K562 (cell line): ENCODE results near the gene UBXN6. TPM values are rescaled to one million over a fixed set of nuclear protein-coding genes. Genes with fewer than 3 reads are reported as not detected.
A peak's percentile ranks its signal among the peaks of the same experiment; 100 is the strongest.

ENCODE experiments used
- KLF13 ChIP-seq: fragments of 450-650 bp; IDR thresholded peaks from 2 replicates; pipeline ENCODE4 v1.6.1; 2016; ENCODE audit warnings: missing genetic modification characterization, low read depth, mild to moderate bottlenecking, missing compliant biosample characterization, moderate library complexity, borderline replicate concordance
- LARP7 ChIP-seq: fragments of 450-650 bp; IDR thresholded peaks from 2 replicates; pipeline ENCODE4 v1.6.1; 2016
- NCOA1 ChIP-seq: fragments of 450-650 bp; IDR thresholded peaks from 2 replicates; pipeline ENCODE4 v1.6.1; 2016; ENCODE audit warnings: low read depth
- NR3C1 ChIP-seq: sonication (generic); formaldehyde crosslinking; IDR thresholded peaks from 2 replicates; pipeline ENCODE4 v1.8.1; 2022; ENCODE audit warnings: missing genetic modification reagents
- TOE1 ChIP-seq, 2 experiments: fragments of 450-650 bp in 1 of 2; sonication (generic) in 1 of 2; formaldehyde crosslinking in 1 of 2; IDR thresholded peaks; 2 replicates each; pipeline versions ENCODE4 v1.7.1 to v1.8.0; 2016 to 2022; ENCODE audit warnings: borderline replicate concordance in 2 of 2, mild to moderate bottlenecking in 2 of 2, antibody characterized with exemption in 1 of 2, inconsistent platforms in 1 of 2, low read depth in 1 of 2, missing genetic modification reagents in 1 of 2, moderate library complexity in 1 of 2
- ZBTB7A ChIP-seq: IDR thresholded peaks from 2 replicates; pipeline ENCODE4 v1.6.1; 2011; ENCODE audit warnings: low read depth, mild to moderate bottlenecking, low read length, moderate library complexity, borderline replicate concordance; ENCODE audit not compliant: control insufficient read depth
- ZFX ChIP-seq: sonication (generic); formaldehyde crosslinking; IDR thresholded peaks from 2 replicates; pipeline ENCODE4 v1.8.0; 2022; ENCODE audit warnings: mild to moderate bottlenecking, missing genetic modification reagents, moderate library complexity
- ZKSCAN8 ChIP-seq: fragments of 200-800 bp; sonication (Bioruptor generic); IDR thresholded peaks from 2 replicates; pipeline ENCODE4 v1.6.1; 2016; ENCODE audit warnings: missing genetic modification characterization, missing compliant biosample characterization
- polyA plus RNA-seq, 8 experiments: library from polyadenylated mRNA; depleted of rRNA in 4 of 8; stranded (reverse) in 5 of 8; unstranded in 3 of 8; fragments of >200 nt; fragmentation: Nextera tagmentation in 2 of 8; fragmentation: Illumina TruSeq in 1 of 8; extraction: Ambion mirVana in 2 of 8; extraction: Trizol in 1 of 8; gene quantifications; 2 replicates each; pipeline versions ENCODE4 v1.2.1 to v1.2.3, GENCODE V29; 2011 to 2014; ENCODE audit warnings: inconsistent platforms in 1 of 8, missing spikeins in 1 of 8
- total RNA-seq, 7 experiments: library from RNA; depleted of rRNA in 6 of 7; stranded (reverse); fragments of >200 nt in 6 of 7; fragmentation: Illumina TruSeq in 2 of 7; extraction: Trizol in 2 of 7; gene quantifications; 2 replicates each; pipeline versions ENCODE4 v1.2.1 to v1.2.3, GENCODE V29; 2011 to 2021; ENCODE audit warnings: low replicate concordance in 1 of 7
- TF ChIP-seq, protein P1 (sequence below): fragments of 450-650 bp; formaldehyde crosslinking; IDR thresholded peaks from 2 replicates; pipeline ENCODE4 v1.4.0; 2020; ENCODE audit warnings: mild to moderate bottlenecking, moderate library complexity
- TF ChIP-seq, protein P2 (sequence below): sonication (generic); formaldehyde crosslinking; IDR thresholded peaks from 2 replicates; pipeline ENCODE4 v1.8.0; 2022; ENCODE audit warnings: mild to moderate bottlenecking, missing genetic modification reagents
- TF ChIP-seq, protein P3 (sequence below): fragments of 450-650 bp; IDR thresholded peaks from 2 replicates; pipeline ENCODE4 v1.6.1; 2016; ENCODE audit warnings: borderline replicate concordance
- TF ChIP-seq, protein P4 (sequence below): sonication (generic); formaldehyde crosslinking; IDR thresholded peaks from 2 replicates; pipeline ENCODE4 v1.8.0; 2023; ENCODE audit warnings: missing genetic modification reagents, mild to moderate bottlenecking, borderline replicate concordance
- TF ChIP-seq, protein P5 (sequence below): fragments of 450-650 bp; IDR thresholded peaks from 2 replicates; pipeline ENCODE4 v1.6.1; 2014; ENCODE audit warnings: low read depth, mild to moderate bottlenecking, moderate library complexity, borderline replicate concordance

UBXN6 gene
- total and polyA plus RNA-seq, 9 of the 15 experiments (the other 6 are each of a cell fraction or from before 2014, with no cell fraction given): 0.48 to 90.2 (median 29.5) TPM

DNA sequence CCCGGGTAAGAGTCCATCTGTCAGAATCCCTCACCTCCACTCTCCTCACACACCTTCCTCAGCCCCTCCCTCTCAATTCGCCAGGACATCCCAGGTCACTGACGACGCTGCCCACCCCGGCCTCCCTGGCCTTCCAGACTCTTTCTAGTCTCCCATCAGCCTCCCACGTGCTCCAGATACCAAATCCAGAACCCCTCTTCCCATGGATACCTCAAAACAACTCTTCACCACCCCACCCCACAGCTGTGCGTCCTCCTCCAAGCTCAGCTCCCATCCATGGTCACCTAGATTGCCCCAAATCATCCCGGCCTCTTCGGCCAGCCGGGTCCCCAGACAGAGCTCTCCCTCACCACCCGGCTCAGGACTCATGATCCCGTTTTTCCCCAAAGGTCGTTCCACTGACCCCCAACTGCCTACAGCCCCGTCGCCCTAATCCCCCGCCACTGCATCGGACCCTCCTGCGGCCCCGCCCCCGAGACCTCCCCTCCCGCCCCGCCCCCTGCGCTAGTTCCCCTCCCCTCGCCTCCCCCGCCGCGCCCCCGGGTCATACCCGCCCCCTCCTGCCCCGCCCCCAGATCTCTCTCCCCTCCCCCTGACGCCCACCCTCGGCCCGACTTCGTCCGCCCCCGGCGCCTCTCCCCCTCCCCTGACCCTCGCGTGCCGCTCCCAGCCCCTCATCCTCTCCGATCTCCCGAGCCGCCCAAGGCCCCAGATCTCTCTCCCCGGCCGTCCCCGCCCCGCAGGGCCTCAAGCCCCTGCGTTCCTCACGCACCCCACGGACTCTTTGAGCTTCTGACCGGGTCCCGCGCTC, 546 bp downstream of the UBXN6 start (continued):
- no peak for TF ChIP-seq KLF13 (tag)
- TF ChIP-seq, protein P1, sequence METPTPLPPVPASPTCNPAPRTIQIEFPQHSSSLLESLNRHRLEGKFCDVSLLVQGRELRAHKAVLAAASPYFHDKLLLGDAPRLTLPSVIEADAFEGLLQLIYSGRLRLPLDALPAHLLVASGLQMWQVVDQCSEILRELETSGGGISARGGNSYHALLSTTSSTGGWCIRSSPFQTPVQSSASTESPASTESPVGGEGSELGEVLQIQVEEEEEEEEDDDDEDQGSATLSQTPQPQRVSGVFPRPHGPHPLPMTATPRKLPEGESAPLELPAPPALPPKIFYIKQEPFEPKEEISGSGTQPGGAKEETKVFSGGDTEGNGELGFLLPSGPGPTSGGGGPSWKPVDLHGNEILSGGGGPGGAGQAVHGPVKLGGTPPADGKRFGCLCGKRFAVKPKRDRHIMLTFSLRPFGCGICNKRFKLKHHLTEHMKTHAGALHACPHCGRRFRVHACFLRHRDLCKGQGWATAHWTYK (CRISPR knock-in tag): no peak
- TF ChIP-seq NR3C1 (CRISPR knock-in tag): no peak
- TF ChIP-seq, protein P2, sequence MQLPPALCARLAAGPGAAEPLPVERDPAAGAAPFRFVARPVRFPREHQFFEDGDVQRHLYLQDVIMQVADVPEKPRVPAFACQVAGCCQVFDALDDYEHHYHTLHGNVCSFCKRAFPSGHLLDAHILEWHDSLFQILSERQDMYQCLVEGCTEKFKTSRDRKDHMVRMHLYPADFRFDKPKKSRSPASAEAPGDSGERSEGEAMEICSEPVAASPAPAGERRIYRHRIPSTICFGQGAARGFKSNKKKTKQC (CRISPR knock-in tag): no peak
- TF ChIP-seq, protein P3, sequence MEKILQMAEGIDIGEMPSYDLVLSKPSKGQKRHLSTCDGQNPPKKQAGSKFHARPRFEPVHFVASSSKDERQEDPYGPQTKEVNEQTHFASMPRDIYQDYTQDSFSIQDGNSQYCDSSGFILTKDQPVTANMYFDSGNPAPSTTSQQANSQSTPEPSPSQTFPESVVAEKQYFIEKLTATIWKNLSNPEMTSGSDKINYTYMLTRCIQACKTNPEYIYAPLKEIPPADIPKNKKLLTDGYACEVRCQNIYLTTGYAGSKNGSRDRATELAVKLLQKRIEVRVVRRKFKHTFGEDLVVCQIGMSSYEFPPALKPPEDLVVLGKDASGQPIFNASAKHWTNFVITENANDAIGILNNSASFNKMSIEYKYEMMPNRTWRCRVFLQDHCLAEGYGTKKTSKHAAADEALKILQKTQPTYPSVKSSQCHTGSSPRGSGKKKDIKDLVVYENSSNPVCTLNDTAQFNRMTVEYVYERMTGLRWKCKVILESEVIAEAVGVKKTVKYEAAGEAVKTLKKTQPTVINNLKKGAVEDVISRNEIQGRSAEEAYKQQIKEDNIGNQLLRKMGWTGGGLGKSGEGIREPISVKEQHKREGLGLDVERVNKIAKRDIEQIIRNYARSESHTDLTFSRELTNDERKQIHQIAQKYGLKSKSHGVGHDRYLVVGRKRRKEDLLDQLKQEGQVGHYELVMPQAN: peak; percentile 64; the same call in 1 of the 2 replicates
- peak; percentile 69; the same call in 1 of the 2 replicates for TF ChIP-seq ZBTB7A
- no peak for TF ChIP-seq ZKSCAN8 (CRISPR knock-in tag)
- TF ChIP-seq NCOA1: no peak
- TF ChIP-seq, protein P4, sequence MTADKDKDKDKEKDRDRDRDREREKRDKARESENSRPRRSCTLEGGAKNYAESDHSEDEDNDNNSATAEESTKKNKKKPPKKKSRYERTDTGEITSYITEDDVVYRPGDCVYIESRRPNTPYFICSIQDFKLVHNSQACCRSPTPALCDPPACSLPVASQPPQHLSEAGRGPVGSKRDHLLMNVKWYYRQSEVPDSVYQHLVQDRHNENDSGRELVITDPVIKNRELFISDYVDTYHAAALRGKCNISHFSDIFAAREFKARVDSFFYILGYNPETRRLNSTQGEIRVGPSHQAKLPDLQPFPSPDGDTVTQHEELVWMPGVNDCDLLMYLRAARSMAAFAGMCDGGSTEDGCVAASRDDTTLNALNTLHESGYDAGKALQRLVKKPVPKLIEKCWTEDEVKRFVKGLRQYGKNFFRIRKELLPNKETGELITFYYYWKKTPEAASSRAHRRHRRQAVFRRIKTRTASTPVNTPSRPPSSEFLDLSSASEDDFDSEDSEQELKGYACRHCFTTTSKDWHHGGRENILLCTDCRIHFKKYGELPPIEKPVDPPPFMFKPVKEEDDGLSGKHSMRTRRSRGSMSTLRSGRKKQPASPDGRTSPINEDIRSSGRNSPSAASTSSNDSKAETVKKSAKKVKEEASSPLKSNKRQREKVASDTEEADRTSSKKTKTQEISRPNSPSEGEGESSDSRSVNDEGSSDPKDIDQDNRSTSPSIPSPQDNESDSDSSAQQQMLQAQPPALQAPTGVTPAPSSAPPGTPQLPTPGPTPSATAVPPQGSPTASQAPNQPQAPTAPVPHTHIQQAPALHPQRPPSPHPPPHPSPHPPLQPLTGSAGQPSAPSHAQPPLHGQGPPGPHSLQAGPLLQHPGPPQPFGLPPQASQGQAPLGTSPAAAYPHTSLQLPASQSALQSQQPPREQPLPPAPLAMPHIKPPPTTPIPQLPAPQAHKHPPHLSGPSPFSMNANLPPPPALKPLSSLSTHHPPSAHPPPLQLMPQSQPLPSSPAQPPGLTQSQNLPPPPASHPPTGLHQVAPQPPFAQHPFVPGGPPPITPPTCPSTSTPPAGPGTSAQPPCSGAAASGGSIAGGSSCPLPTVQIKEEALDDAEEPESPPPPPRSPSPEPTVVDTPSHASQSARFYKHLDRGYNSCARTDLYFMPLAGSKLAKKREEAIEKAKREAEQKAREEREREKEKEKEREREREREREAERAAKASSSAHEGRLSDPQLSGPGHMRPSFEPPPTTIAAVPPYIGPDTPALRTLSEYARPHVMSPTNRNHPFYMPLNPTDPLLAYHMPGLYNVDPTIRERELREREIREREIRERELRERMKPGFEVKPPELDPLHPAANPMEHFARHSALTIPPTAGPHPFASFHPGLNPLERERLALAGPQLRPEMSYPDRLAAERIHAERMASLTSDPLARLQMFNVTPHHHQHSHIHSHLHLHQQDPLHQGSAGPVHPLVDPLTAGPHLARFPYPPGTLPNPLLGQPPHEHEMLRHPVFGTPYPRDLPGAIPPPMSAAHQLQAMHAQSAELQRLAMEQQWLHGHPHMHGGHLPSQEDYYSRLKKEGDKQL (CRISPR knock-in tag): no peak
- 0 out of 2 replicates have a peak, but pooled peaks have one; percentile 36 for TF ChIP-seq TOE1 (IDR thresholded peaks at IDR 0.05; ENCODE audit: borderline replicate concordance)
- TF ChIP-seq TOE1 (CRISPR knock-in tag; IDR thresholded peaks at IDR 0.05; ENCODE audit: borderline replicate concordance, low read depth): no peak
- TF ChIP-seq ZFX (CRISPR knock-in tag): peak; percentile 52
- TF ChIP-seq, protein P5, sequence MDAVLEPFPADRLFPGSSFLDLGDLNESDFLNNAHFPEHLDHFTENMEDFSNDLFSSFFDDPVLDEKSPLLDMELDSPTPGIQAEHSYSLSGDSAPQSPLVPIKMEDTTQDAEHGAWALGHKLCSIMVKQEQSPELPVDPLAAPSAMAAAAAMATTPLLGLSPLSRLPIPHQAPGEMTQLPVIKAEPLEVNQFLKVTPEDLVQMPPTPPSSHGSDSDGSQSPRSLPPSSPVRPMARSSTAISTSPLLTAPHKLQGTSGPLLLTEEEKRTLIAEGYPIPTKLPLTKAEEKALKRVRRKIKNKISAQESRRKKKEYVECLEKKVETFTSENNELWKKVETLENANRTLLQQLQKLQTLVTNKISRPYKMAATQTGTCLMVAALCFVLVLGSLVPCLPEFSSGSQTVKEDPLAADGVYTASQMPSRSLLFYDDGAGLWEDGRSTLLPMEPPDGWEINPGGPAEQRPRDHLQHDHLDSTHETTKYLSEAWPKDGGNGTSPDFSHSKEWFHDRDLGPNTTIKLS: no peak
- peak; percentile 54; the same call in 1 of the 2 replicates for TF ChIP-seq LARP7
